Activated CD8-positive, alpha-beta T cell treated with anti-CD3 and anti-CD28 coated beads, Interleukin-2, amount 10 ng/mL, durations not matched to agents 7 days and 5 days (primary cell): ENCODE results near the gene BSG. TPM values are rescaled to one million over a fixed set of nuclear protein-coding genes. Genes with fewer than 3 reads are reported as not detected.

Experiments
- ATAC-seq: fragments of 150-1000 bp; cut with Tn5 transposase; one replicate; pipeline ENCODE4 v1.10.0; 2021; ENCODE audit warnings: moderate library complexity
- CTCF ChIA-PET: fragments of 350-600 bp; sonication (Branson Sonifier 250); formaldehyde crosslinking; loops from one replicate; lab custom pipeline; 2021; ENCODE audit warnings: antibody characterized with exemption; lab: Charles Lee
- POLR2A ChIA-PET: fragments of 350-600 bp; sonication (Branson Sonifier 250); formaldehyde crosslinking; loops from one replicate; lab custom pipeline; 2021; ENCODE audit warnings: antibody characterized with exemption; lab: Charles Lee
- DNase-seq: peaks from one replicate; pipeline ENCODE4 v3.0.0-alpha.2; 2020
- H3K27ac Mint-ChIP-seq: one replicate; pipeline ENCODE4 v1.8.0; 2021; ENCODE audit warnings: mild to moderate bottlenecking, mixed read lengths
- H3K27me3 Mint-ChIP-seq: one replicate; pipeline ENCODE4 v1.8.0; 2021; ENCODE audit warnings: low read depth, mixed read lengths
- H3K36me3 Mint-ChIP-seq: one replicate; pipeline ENCODE4 v1.8.0; 2021; ENCODE audit warnings: low read depth, mixed read lengths
- H3K4me1 Mint-ChIP-seq: one replicate; pipeline ENCODE4 v1.8.0; 2021; ENCODE audit warnings: low read depth, mixed read lengths
- H3K4me3 Mint-ChIP-seq: one replicate; pipeline ENCODE4 v1.8.0; 2021; ENCODE audit warnings: mild to moderate bottlenecking, mixed read lengths
- H3K9me3 Mint-ChIP-seq: one replicate; pipeline ENCODE4 v1.8.0; 2022; ENCODE audit warnings: mixed read lengths; ENCODE audit not compliant: insufficient read depth
- total RNA-seq, 2 experiments: library from RNA; stranded (reverse); gene quantifications; one replicate each; pipeline ENCODE4 v1.2.3, GENCODE V29; 2021

BSG gene
- total RNA-seq, 2 experiments from 2014 or later = 207 to 217 TPM

- ATAC-seq = no peak
- Mint-ChIP-seq H3K9me3 (no peaks in the 10 kb centered on the region), H3K4me3 (no peak overlapping the region), H3K27me3 (no peaks in the 10 kb centered on the region), H3K4me1 (peaks cover 43% of the 10 kb centered on the region), H3K36me3 (peaks cover 1% of the 10 kb centered on the region), H3K27ac (no peak overlapping the region)
- DNase-seq = no peak
- ChIA-PET POLR2A (interaction anchor here (0.8 kb wide), 1 partner anchor 88 kb away, joined by 3 read pairs; no protein-coding TSS in a partner anchor), CTCF (interaction anchor here (1.0 to 1.9 kb wide), 2 partner anchors 9 to 194 kb away, joined by 3 to 12 read pairs; no protein-coding TSS in a partner anchor)
These were observed 3.4 kb downstream of the BSG start for GRCh38 chr19:575527-576506.

GRCh38 chr19:576768-577438 lies 4.5 kb downstream of the BSG start:
- Mint-ChIP-seq H3K27ac (peak overlapping the region; percentile 46), H3K27me3 (no peaks in the 10 kb centered on the region), H3K4me1 (peaks cover 34% of the 10 kb centered on the region), H3K4me3 (no peak overlapping the region), H3K36me3 (peaks cover 1% of the 10 kb centered on the region), H3K9me3 (no peaks in the 10 kb centered on the region)
- ATAC-seq (no peak), DNase-seq (no peak)
- CTCF ChIA-PET = no interaction called here
- POLR2A ChIA-PET = interaction anchor here (0.8 kb wide), 1 partner anchor 89 kb away, joined by 3 read pairs; no protein-coding TSS in a partner anchor

- Mint-ChIP-seq H3K4me3 (no peak overlapping the region), H3K27me3 (no peaks in the 10 kb centered on the region)
- CTCF ChIA-PET = no interaction called here
These were observed 5.3 kb downstream of the BSG start for GRCh38 chr19:577439-578392.

GRCh38 chr19:579111-579841 lies 6.9 kb downstream of the BSG start:
- Mint-ChIP-seq H3K9me3 (no peaks in the 10 kb centered on the region), H3K4me1 (peaks cover 30% of the 10 kb centered on the region), H3K27me3 (no peaks in the 10 kb centered on the region), H3K4me3 (no peak overlapping the region), H3K27ac (no peak overlapping the region), H3K36me3 (peaks cover 9% of the 10 kb centered on the region)
- ATAC-seq (no peak), DNase-seq (no peak)
- POLR2A ChIA-PET = no interaction called here
- CTCF ChIA-PET = no interaction called here

More at GRCh38 chr19:577439-578392, 5.3 kb downstream of the BSG start:
- Mint-ChIP-seq H3K27ac (no peak overlapping the region), H3K4me1 (peaks cover 32% of the 10 kb centered on the region), H3K36me3 (peaks cover 3% of the 10 kb centered on the region), H3K9me3 (no peaks in the 10 kb centered on the region)
- no peak for DNase-seq
- ATAC-seq = no peak
- POLR2A ChIA-PET = no interaction called here

GRCh38 chr19:579842-580155 lies 7.4 kb downstream of the BSG start:
- Mint-ChIP-seq H3K27ac (no peak overlapping the region), H3K27me3 (no peaks in the 10 kb centered on the region), H3K4me1 (peaks cover 25% of the 10 kb centered on the region), H3K36me3 (peaks cover 9% of the 10 kb centered on the region), H3K4me3 (no peak overlapping the region), H3K9me3 (no peaks in the 10 kb centered on the region)
- DNase-seq = no peak
- ATAC-seq = no peak
- POLR2A ChIA-PET = no interaction called here
- CTCF ChIA-PET = no interaction called here

- Mint-ChIP-seq H3K27ac (no peak overlapping the region), H3K4me3 (no peak overlapping the region), H3K4me1 (peaks cover 21% of the 10 kb centered on the region), H3K27me3 (no peaks in the 10 kb centered on the region), H3K36me3 (peaks cover 9% of the 10 kb centered on the region), H3K9me3 (no peaks in the 10 kb centered on the region)
- CTCF ChIA-PET = no interaction called here
- POLR2A ChIA-PET = no interaction called here
- DNase-seq = no peak
- ATAC-seq = no peak
These were observed 8.0 kb downstream of the BSG start for GRCh38 chr19:580274-580835.

- Mint-ChIP-seq H3K36me3 (peaks cover 9% of the 10 kb centered on the region), H3K9me3 (no peaks in the 10 kb centered on the region), H3K4me1 (peaks cover 14% of the 10 kb centered on the region), H3K27me3 (peaks cover 2% of the 10 kb centered on the region), H3K4me3 (no peak overlapping the region), H3K27ac (no peak overlapping the region)
- ChIA-PET CTCF (no interaction called here), POLR2A (no interaction called here)
- DNase-seq (no peak), ATAC-seq (no peak)
These were observed 9.2 kb downstream of the BSG start for GRCh38 chr19:581399-582111.

DNA sequence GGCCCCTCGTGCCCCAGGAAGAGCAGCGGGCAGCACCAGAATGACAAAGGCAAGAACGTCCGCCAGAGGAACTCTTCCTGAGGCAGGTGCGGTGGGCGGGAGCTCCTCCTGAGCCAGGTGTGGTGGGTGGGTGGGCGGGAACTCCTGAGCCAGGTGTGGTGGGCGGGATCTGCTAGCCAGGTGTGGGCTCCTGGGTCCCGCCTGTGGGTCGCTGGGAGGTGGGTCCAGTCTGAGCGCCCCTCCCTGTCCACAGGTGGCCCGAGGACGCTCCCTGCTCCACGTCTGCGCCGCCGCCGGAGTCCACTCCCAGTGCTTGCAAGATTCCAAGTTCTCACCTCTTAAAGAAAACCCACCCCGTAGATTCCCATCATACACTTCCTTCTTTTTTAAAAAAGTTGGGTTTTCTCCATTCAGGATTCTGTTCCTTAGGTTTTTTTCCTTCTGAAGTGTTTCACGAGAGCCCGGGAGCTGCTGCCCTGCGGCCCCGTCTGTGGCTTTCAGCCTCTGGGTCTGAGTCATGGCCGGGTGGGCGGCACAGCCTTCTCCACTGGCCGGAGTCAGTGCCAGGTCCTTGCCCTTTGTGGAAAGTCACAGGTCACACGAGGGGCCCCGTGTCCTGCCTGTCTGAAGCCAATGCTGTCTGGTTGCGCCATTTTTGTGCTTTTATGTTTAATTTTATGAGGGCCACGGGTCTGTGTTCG lies 10.3 kb downstream of the BSG start:
- CTCF ChIA-PET = no interaction called here

GRCh38 chr19:583198-583967 lies 11.0 kb downstream of the BSG start:
- Mint-ChIP-seq H3K27me3 (peaks cover 7% of the 10 kb centered on the region), H3K4me3 (no peak overlapping the region), H3K27ac (no peak overlapping the region), H3K4me1 (peaks cover 4% of the 10 kb centered on the region), H3K9me3 (no peaks in the 10 kb centered on the region), H3K36me3 (peaks cover 9% of the 10 kb centered on the region)
- DNase-seq (no peak), ATAC-seq (no peak)
- ChIA-PET POLR2A (no interaction called here), CTCF (interaction anchor here (0.7 to 1.9 kb wide), 9 partner anchors 9 to 78 kb away, joined by 3 to 12 read pairs (median 4); partner anchors contain the start of gene CDC34)

More for the DNA sequence above, 10.3 kb downstream of the BSG start:
- DNase-seq (no peak), ATAC-seq (no peak)
- no peak overlapping the region for H3K4me3 Mint-ChIP-seq
- peaks cover 3% of the 10 kb centered on the region for H3K27me3 Mint-ChIP-seq
- POLR2A ChIA-PET = no interaction called here
- peaks cover 6% of the 10 kb centered on the region for H3K4me1 Mint-ChIP-seq
- H3K36me3 Mint-ChIP-seq = peaks cover 9% of the 10 kb centered on the region
- no peak overlapping the region for H3K27ac Mint-ChIP-seq
- H3K9me3 Mint-ChIP-seq = no peaks in the 10 kb centered on the region
